SIG-M5 treated with dmso at 0.1 percent for 504 hours (cell line): ENCODE data around the gene KIAA1549.

Experiments
- DNase-seq: peaks from one replicate; lab custom pipeline; 2025; ENCODE audit not compliant: unreplicated experiment; lab: John Stamatoyannopoulos, UW

KIAA1549 gene

GRCh38 chr7:138886501-138886917 is 94.7 kb downstream of the KIAA1549 start:
- peak; percentile 86 for DNase-seq

DNA sequence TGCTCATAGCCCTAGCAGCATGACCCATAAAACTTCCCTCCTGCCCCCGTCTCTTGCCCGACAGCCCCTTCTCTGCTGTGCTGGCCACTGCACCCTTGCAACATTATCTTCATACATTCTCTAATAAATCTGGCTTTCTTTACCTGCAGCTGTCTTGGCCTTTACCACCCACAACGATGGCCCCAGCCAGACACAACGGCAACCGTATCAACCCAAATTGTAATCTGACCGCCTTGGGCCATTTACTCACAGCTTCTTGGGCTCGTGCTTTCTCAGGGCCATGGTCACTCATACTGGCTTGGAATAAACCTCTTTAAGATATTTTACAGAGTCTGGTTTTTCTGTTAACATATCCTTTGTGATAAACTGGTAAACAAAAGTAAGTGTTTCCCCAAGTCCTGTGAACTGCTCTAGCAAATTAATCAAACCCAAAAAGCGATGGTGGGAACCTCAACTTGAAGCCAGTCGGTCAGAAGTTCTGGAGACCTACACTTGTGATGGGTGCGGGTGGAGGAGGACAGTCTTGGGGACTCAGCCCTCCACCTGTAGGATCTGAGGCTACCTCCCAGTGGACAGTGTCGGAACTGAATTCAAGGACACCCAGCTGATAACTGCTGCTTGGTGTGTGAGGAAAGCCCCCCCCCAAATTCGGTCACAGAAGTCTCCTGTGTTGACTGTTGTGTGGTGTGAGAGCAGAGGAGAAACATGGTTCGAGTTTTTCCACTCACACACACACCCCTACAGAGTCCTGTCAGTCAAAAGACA is 95.6 kb downstream of the KIAA1549 start:
- no peak for DNase-seq

GRCh38 chr7:138882249-138882648 is 98.9 kb downstream of the KIAA1549 start:
- DNase-seq: no peak

DNA sequence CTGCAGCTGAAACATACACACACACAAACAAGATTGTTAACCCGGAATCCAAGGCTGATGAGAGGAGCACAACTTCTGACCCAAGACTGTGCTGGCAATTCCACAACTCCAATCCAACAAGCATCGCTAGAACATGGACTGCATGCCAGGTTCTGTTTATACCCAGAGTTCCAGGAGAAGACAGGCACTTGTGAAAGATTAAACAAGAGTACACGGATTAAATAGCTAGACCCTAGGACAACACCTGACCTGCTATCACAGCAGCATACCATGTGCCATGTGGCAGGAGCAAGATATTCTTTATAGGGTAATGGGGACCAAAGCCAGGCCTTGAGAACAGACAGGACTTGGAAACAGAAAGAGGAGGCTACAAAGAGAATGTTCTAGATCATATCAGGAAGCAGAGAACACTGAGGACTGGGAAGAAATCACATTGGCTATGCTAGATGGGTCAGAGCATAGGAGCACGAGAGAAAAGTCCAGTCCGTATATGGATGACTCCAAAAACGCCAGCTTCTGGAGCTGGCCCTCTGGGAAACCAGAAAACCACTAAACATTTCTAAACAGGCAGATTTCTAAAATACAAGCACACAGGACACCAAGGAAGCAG is 99.5 kb downstream of the KIAA1549 start:
- no peak for DNase-seq

DNA sequence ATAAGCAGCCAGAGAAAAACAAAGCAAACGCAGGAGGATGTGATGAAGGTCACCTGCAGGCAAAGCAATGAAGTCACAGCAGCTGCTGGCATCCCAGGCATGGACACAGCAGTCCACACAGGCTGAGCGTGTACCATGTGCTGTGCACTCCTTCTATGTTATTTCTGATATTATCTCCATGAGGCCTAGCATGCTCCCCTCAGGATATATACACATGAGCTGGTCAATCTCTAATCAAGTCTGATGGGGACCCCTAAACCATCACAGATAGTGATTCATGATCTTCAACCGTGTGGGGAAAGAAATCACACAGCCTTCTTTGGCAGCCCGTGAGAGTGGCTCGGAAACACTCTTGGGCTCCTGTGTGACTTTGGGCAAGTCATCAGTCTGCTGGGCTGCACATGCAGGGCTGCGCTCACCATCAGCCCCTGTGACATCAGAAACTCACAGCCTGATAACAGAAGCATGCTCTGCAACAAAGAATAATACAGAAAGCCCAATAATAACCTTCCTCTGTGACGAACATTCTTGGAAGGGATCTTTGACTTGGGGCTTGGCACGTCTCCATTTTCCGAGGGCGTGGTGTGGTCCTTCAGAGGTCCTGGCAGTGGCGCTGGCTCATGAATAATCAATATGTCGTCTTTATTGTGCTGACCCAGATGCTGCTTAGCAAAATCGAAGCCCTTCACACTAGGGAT is 100.2 kb downstream of the KIAA1549 start:
- no peak for DNase-seq

DNA sequence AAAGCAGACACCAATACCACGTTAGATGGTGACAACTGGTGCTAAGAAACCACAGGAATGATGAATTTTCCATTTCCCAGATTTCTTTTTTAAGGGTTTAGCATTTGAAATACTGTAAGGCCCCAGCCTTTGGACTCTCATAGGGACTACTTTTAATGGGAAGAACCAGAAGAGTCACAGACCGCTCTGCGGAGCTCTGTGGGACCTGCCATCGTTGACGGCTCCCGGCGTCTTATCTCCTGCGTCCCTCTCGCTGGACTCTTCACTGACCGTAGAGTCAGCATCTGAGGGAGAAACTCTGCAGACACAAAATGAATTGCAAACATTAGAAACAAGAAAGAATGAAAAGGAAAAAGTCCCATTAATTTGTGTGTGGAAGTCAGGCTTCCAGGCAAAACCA is 101.8 kb downstream of the KIAA1549 start:
- no peak for DNase-seq

GRCh38 chr7:138878856-138879255 is 102.3 kb downstream of the KIAA1549 start:
- no peak for DNase-seq

DNA sequence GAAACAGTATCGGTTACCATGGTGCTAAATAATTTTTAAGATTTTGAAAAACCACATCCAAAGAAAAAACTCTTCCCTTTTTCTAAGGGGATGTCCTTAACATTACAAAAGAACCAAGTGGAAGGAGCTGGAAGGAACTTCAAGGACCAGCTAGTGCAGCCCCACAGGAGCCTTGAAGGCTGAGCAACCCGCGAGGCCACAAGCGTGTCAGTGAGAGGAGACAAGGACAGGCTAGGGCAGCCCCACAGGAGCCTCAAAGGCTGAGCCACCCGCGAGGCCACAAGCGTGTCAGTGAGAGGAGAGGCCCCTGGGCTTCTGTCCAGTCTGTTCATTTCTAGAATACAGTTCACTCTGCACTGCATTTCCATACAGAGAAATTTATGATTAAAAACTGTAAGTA is 103.1 kb downstream of the KIAA1549 start:
- no peak for DNase-seq

DNA sequence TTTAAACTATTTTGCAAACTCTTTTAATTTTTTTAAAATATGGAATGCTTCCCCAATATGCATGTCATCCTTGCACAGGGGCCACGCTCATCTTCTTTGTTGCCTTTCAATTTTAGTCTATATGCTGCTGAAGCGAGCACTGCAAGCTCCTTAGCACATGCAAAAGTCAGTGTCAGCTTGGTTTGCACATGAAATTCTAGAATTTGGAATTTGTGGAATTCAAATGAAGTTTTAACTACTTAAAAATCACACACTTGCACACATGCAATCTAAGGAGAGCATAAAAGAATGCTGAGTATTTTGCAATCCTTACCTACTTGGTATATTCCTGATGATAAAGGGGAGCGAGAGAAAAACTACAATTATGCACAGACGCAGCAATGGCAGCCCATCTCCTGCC is 104.9 kb downstream of the KIAA1549 start:
- no peak for DNase-seq

GRCh38 chr7:138875794-138876193 is 105.4 kb downstream of the KIAA1549 start:
- no peak for DNase-seq

GRCh38 chr7:138873220-138873892 is 107.8 kb downstream of the KIAA1549 start:
- no peak for DNase-seq

DNA sequence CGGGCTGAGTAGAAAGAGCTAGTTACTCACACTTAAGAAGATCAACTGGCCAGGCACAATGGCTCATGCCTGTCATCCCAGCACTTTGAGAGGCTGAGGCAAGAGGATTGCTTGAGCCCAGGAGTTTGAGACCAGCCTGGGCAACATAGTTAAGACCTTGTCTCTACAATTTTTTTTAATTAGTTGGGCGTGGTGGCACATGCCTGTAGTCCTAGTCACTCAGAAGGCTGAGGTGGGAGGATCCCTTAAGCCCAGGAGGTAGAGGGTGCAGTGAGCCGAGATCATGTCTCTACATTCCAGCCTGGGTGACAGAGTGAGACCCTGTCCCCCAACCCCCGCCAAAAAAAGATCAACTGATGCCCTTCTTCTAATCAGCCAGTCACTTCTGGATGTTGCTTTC is 108.6 kb downstream of the KIAA1549 start:
- DNase-seq: no peak

GRCh38 chr7:138871814-138872090 is 109.4 kb downstream of the KIAA1549 start:
- no peak for DNase-seq

DNA sequence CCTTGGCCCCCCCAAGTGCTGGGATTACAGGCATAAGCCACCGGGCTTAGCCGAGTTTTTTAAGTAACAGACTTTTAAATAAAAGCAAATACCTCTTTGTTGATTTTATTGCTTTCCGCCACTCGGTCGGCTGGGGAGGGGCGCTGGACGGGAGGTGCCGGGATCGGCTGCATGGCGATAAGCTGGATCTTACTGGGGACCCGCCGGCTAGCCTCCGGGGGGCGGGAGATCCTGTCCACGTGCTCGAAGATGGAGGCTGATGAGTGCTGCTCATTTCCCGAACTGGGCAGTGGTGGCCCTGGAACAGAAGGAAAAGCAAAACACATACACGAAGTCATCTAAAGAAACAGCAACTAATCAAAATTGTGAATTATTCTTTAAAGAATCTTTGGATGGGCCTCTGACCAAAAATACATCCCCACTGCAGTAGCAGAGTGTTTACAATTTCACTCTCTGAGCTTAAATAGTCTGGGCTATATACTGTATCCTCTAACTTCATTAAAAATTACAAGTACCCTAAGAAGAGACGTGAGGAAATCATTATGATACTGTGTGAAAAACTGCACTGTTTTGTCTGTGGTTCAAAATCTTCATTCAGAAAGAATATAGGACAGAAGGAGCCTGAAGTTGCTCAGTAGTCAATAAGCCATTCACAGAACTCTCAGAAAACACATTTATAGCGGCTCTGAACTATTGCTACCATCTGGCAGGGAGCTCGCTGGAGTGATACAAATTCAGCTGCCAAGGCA is 110.0 kb downstream of the KIAA1549 start:
- no peak for DNase-seq

- DNase-seq: no peak
These were observed 111.8 kb downstream of the KIAA1549 start for GRCh38 chr7:138869353-138869752.

GRCh38 chr7:138868711-138869110 is 112.5 kb downstream of the KIAA1549 start:
- DNase-seq: no peak

GRCh38 chr7:138867744-138868143 is 113.4 kb downstream of the KIAA1549 start:
- no peak for DNase-seq

GRCh38 chr7:138866353-138866752 is 114.8 kb downstream of the KIAA1549 start:
- no peak for DNase-seq

DNA sequence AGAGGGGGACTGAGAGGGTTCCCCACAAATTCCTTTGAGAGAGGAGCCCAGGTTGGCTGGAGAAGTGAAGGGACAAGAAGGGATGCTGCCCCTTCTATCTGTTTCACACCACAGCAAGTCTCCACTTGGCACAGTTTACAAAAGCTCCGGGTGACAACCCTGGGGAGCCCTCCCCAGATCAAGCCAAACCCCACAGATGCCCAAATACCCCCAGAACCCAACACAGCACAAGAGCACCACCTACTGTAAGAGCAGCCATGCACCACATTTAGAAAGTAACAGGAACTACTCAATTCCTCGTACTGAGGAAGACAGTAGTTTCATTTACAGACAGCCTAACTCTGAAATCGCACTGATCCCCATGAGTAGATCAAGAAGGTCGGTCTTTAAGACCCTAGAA is 115.3 kb downstream of the KIAA1549 start:
- peak; percentile 82 for DNase-seq

DNA sequence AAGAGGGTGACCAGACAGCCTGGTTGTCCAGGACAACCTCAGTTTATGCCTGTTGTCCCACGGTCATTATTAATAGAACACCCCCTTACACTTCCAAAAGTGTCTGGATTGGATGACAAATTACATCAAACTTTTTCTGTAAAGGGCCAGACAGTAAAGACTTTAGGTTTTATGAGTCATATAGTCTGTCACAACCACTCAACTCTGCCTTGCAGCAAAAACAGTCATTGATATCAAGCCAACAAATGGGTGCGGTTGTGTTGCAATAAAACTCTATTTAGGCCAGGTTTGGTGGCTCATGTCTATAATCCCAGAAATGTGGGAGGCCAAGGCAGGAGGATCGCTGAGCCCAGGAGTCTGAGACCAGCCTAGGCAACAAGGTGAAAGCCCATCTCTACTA is 116.5 kb downstream of the KIAA1549 start:
- DNase-seq: peak; percentile 87

DNA sequence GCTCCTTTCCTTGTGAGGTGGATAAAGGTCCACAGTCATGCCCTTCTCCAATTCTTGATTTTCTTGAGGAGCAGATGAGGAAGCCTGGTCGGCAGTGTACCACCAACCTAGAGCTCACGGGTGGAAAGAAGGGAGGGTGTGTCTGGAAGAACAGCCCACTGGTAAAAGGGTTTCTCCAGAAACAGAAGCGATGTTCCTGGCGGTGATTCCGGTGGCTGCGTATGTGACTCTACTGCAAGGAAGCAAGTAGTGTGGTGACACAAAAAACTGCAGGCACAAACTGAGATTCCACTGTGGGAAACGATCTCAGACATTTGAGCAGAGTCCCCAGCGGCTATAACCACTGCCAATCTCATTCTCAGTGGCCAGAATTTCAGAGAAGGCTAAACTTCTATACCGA is 117.3 kb downstream of the KIAA1549 start:
- no peak for DNase-seq
